SK-N-SH treated with all-trans-retinoic acid at 6 μM for 48 hours (cell line): ENCODE results near the gene DCLK1.

ENCODE experiments used
- ATAC-seq: fragments of 200-7000 bp; cut with Tn5 transposase; 3 replicates; pipeline ENCODE4 v1.9.1; 2020; ENCODE audit warnings: mild to moderate bottlenecking, moderate library complexity
- BACH2 ChIP-seq: fragments of 250-450 bp; sonication (Bioruptor Pico); IDR thresholded peaks from 2 replicates; pipeline ENCODE4 v1.9.0; 2021; ENCODE audit warnings: mild to moderate bottlenecking, borderline replicate concordance
- CREB5 ChIP-seq: fragments of 250-450 bp; sonication (Bioruptor Pico); IDR thresholded peaks from 2 replicates; pipeline ENCODE4 v1.5.1; 2020; ENCODE audit warnings: low read depth, mild to moderate bottlenecking, moderate library complexity
- CSDC2 ChIP-seq: fragments of 250-450 bp; sonication (Bioruptor Pico); IDR thresholded peaks from 2 replicates; pipeline ENCODE4 v1.5.0; 2020; ENCODE audit warnings: mild to moderate bottlenecking, moderate library complexity
- ESRRG ChIP-seq: fragments of 250-450 bp; sonication (Bioruptor Pico); IDR thresholded peaks from 2 replicates; pipeline ENCODE4 v1.6.1; 2021; ENCODE audit warnings: mild to moderate bottlenecking
- GLIS3 ChIP-seq: fragments of 250-450 bp; sonication (Bioruptor Pico); IDR thresholded peaks from 2 replicates; pipeline ENCODE4 v1.5.0; 2020; ENCODE audit warnings: mild to moderate bottlenecking, moderate library complexity
- ISL1 ChIP-seq: fragments of 250-450 bp; sonication (Bioruptor Pico); IDR thresholded peaks from 2 replicates; pipeline ENCODE4 v2.1.2; 2022; ENCODE audit warnings: mild to moderate bottlenecking, moderate library complexity
- OSR1 ChIP-seq: fragments of 250-450 bp; sonication (Bioruptor Pico); IDR thresholded peaks from 2 replicates; pipeline ENCODE4 v1.8.0; 2022; ENCODE audit warnings: moderate library complexity, mild to moderate bottlenecking, inconsistent platforms
- PATZ1 ChIP-seq: fragments of 250-450 bp; sonication (Bioruptor Pico); IDR thresholded peaks from 2 replicates; pipeline ENCODE4 v1.8.0; 2020; ENCODE audit warnings: mild to moderate bottlenecking, moderate library complexity, borderline replicate concordance
- POU6F1 ChIP-seq: fragments of 250-450 bp; sonication (Bioruptor Pico); IDR thresholded peaks from 2 replicates; pipeline ENCODE4 v1.8.0; 2021; ENCODE audit warnings: low read depth, mild to moderate bottlenecking, moderate library complexity, borderline replicate concordance
- PPARA ChIP-seq: fragments of 250-450 bp; sonication (Bioruptor Pico); IDR thresholded peaks from 2 replicates; pipeline ENCODE4 v1.5.0; 2020; ENCODE audit warnings: mild to moderate bottlenecking, borderline replicate concordance
- RARB ChIP-seq: fragments of 250-450 bp; sonication (Bioruptor Pico); IDR thresholded peaks from 2 replicates; pipeline ENCODE4 v1.8.0; 2021; ENCODE audit warnings: mild to moderate bottlenecking, moderate library complexity
- SNAI2 ChIP-seq: fragments of 250-450 bp; sonication (Bioruptor Pico); IDR thresholded peaks from 2 replicates; pipeline ENCODE4 v1.5.0; 2020; ENCODE audit warnings: mild to moderate bottlenecking, moderate library complexity
- TOX ChIP-seq: fragments of 250-450 bp; sonication (Bioruptor Pico); IDR thresholded peaks from 2 replicates; pipeline ENCODE4 v1.8.0; 2021; ENCODE audit warnings: mild to moderate bottlenecking, moderate library complexity, borderline replicate concordance
- TSHZ2 ChIP-seq: fragments of 250-450 bp; sonication (Bioruptor Pico); IDR thresholded peaks from 2 replicates; pipeline ENCODE4 v1.5.0; 2020; ENCODE audit warnings: mild to moderate bottlenecking, moderate library complexity
- ZC3H10 ChIP-seq: fragments of 250-450 bp; sonication (Bioruptor Pico); IDR thresholded peaks from 2 replicates; pipeline ENCODE4 v1.5.1; 2021; ENCODE audit warnings: mild to moderate bottlenecking, moderate library complexity
- ZFP3 ChIP-seq: fragments of 250-450 bp; sonication (Bioruptor Pico); IDR thresholded peaks from 2 replicates; pipeline ENCODE4 v1.5.0; 2020; ENCODE audit warnings: mild to moderate bottlenecking, moderate library complexity
- ZFP30 ChIP-seq: fragments of 450-650 bp; formaldehyde crosslinking; IDR thresholded peaks from 2 replicates; pipeline ENCODE4 v1.5.0; 2022; ENCODE audit warnings: mild to moderate bottlenecking, moderate library complexity
- ZNF565 ChIP-seq: fragments of 450-650 bp; formaldehyde crosslinking; conservative IDR thresholded peaks from 2 replicates; pipeline ENCODE4 v1.5.0; 2020; ENCODE audit warnings: low read depth, mild to moderate bottlenecking, moderate library complexity
- ZNF70 ChIP-seq: fragments of 450-650 bp; formaldehyde crosslinking; IDR thresholded peaks from 2 replicates; pipeline ENCODE4 v1.5.0; 2020; ENCODE audit warnings: mild to moderate bottlenecking, moderate library complexity

Gene DCLK1

GRCh38 chr13:35804901-35805300 lies 326.3 kb downstream of the DCLK1 start (continued):
- TF ChIP-seq GLIS3 (CRISPR knock-in tag), result no peak
- no peak for TF ChIP-seq BACH2 (CRISPR knock-in tag)
- TF ChIP-seq ZNF565 (CRISPR knock-in tag), result no peak
- TF ChIP-seq ESRRG, result no peak
- no peak for TF ChIP-seq SNAI2 (CRISPR knock-in tag)
- TF ChIP-seq TOX (CRISPR knock-in tag), result no peak
- no peak for TF ChIP-seq ZFP30 (CRISPR knock-in tag)
- TF ChIP-seq CSDC2 (CRISPR knock-in tag), result no peak
- TF ChIP-seq ZNF70 (CRISPR knock-in tag), result no peak
- no peak for TF ChIP-seq RARB (CRISPR knock-in tag)
- TF ChIP-seq ZC3H10 (CRISPR knock-in tag), result no peak

- TF ChIP-seq OSR1 (no peak), TSHZ2 (CRISPR knock-in tag) (no peak), GLIS3 (CRISPR knock-in tag) (no peak), TOX (CRISPR knock-in tag) (no peak), CREB5 (CRISPR knock-in tag) (no peak), ZFP30 (CRISPR knock-in tag) (no peak), ESRRG (no peak), SNAI2 (CRISPR knock-in tag) (no peak), ZC3H10 (CRISPR knock-in tag) (no peak), PATZ1 (CRISPR knock-in tag) (no peak), PPARA (no peak), BACH2 (CRISPR knock-in tag) (no peak), ZFP3 (CRISPR knock-in tag) (no peak)
- ATAC-seq, result no peak
Observed at GRCh38 chr13:35797991-35798390, 333.2 kb downstream of the DCLK1 start.

- no peak for ATAC-seq
- TF ChIP-seq ZNF70 (CRISPR knock-in tag), result no peak
- no peak for TF ChIP-seq BACH2 (CRISPR knock-in tag)
- no peak for TF ChIP-seq ZFP3 (CRISPR knock-in tag)
- no peak for TF ChIP-seq ISL1 (CRISPR knock-in tag)
- TF ChIP-seq CSDC2 (CRISPR knock-in tag), result no peak
- no peak for TF ChIP-seq POU6F1 (CRISPR knock-in tag)
- TF ChIP-seq ZNF565 (CRISPR knock-in tag), result no peak
- no peak for TF ChIP-seq TOX (CRISPR knock-in tag)
- TF ChIP-seq PPARA, result no peak
- no peak for TF ChIP-seq ZC3H10 (CRISPR knock-in tag)
- TF ChIP-seq GLIS3 (CRISPR knock-in tag), result no peak
Observed at GRCh38 chr13:35797244-35797643, 333.9 kb downstream of the DCLK1 start.

- 0 out of 2 replicates have a peak, but pooled peaks have one; percentile 56 for TF ChIP-seq SNAI2 (CRISPR knock-in tag)
- no peak for TF ChIP-seq BACH2 (CRISPR knock-in tag)
- peak; percentile 26; the same call in 1 of the 2 replicates for TF ChIP-seq GLIS3 (CRISPR knock-in tag)
- no peak for TF ChIP-seq CREB5 (CRISPR knock-in tag)
- peak; percentile 81 for TF ChIP-seq ISL1 (CRISPR knock-in tag)
- peak; percentile 63; the same call in 1 of the 2 replicates for TF ChIP-seq ZFP3 (CRISPR knock-in tag)
- TF ChIP-seq, all 23 proteins: peak for 4
- peak; percentile 40; the same call in 2 of the 3 replicates for ATAC-seq
Observed at GRCh38 chr13:35796623-35797022, 334.6 kb downstream of the DCLK1 start.
